ENCODE results near the gene TUBGCP3.

Gene TUBGCP3

DNA sequence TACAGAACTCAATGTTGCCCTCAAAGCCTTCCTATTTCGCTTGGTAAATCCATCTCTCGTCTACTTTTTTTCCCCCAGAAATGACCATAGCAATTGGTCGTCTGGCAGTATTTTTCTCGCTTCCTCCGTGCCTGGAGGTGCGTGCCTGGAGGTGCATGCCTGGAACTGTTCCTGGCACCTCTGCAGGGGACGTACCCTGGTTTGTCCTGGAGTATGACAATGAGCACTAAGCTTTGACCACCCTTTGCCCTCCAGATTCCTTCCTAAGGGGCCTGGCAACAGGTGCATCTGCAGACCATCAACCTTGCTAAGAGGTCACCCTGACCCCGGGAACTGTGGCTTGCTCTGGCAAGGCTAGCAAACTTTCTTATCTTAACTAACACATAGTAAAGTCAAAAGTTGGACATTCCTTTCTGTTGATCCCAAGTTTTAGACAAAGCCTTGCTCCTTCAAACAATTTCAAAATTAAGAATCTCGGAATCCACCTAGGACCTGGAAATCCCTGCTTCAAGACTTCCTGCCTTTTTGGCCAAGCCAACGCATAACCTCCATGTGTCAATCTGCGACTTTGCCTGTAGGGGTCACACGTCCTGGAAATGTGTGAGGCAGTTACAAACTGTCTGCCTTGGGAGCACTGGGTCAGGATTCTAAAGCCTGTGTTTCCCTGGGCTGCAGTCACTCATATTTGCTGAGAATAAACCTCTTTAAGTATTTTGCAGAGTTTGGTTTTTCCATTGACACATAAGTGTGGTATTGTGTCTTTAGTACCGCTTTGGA is 28.8 kb upstream of the TUBGCP3 start:
- no peak for DNase-seq (ENCODE audit: low read depth)

DNA sequence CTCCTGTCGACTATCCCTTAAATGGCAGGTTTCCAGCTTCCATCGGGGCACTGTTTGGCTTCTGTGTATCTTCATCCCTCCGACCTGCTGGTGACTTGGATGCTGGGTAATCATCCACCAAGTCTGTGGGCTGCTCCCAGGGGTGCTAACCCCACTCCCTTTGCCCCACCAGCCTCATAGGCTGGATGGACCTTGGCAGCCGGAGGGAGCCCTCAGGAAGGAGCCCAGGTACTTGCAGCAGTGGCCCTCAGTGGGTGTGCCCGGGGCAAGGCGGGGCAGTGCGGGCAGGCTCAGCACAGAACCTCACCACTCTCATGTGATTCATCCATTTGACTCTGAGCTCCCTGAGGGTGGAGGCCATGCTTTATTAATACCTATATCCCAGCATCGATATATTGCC is 27.4 kb upstream of the TUBGCP3 start:
- no peak for DNase-seq (ENCODE audit: low read depth)

DNA sequence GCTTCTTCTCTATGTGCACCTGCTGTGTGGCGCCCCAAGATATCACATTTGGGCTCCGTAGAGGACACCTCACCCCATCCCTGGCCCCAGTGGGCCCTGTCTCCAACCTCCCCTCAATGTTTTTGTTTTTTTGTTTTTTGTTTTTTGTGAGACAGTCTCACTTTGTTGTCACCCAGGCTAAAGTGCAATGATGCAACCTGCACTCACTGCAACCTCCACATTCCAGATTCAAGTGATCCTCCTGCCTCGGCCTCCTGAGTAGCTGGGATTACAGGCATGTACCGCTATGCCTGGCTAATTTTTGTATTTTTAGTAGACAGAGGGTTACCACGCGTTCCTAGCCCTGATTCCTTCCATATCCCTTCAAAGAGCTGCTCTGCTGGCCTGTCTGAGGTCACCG is 26.9 kb upstream of the TUBGCP3 start:
- no peak for DNase-seq (ENCODE audit: low read depth)

DNA sequence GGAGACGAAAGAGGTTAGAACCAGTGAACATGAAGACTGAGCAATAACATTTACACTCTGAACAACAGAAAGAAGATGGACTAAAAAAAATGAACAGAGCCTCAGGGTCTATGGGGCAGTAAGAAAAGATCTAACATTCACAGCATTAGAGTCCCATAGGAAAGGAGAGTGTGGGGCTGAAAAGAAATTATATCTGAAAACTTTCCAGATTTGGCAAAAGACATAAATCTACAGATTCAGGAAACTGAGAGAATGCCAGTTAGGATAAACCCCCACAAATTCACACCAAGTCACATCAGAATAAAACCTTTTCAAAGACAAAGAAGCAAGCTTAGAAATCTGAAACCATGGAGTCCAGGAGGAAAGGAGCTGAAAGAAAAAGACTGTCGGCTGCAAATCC is 20.3 kb upstream of the TUBGCP3 start:
- DNase-seq (ENCODE audit: low read depth), result no peak

DNA sequence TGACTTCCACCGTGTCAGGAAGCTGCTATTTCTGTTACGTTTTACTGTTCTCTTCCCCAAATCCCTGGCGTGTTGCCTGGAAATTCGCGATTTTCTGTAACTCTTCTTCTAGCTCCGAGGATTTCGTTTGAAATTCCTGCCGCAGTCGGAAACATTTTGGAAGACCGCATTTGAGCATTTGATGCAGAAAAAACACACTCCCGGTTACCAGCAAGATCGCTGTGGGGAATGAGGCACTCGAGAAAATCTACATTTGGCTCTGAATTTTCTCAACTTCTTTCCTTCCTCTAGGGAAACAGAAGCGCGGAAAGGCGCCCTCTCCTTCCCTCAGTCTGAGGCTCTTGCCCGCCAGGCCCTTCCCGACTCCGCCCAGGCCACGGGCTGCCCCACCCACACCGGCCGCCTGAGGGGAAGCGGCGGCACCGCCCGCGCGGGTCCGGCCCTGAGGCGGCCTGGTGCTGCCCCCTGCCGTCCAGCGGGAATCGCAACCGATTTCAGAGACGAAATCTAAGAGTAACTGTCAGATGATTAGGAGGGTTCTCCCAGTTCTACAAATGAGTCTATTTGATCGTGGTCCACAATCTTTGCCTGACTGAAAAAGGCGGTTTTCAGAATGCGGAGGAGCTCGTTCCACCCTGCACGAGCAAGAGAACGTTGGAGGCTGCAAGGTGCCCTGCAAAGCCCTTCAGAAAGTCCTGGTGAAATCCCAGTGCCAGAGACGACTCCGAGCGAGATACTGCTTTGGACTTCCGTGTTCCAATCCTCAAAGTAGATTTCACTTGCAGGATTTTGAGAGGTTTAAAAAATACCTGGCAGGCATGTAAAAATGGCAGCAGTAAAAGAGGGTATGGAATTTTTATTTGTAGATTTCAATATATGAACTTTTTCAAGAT is 18.4 kb upstream of the TUBGCP3 start:
- peak; percentile 81 for DNase-seq (ENCODE audit: low read depth)

DNA sequence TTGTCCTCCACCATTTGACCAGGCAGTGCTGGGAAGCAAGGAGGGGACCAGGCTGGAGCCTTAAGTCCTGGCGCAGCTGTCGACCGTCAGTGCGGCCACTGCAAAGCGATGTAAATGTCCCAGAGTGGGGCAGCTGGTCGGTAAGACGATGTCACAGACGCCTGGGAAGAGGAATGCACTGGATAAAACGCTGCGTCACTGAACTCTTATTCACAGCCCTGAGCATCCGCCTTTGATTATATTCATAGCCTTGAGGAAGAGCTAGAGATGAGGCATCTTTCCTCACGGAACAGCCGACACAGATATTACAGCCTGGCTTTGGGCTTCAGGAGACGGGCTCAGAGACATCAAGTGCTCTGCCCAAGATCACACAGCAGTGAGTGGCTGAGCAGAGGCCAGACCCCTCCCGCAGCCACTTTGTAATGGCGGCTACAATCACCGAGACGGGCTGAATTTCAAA is 17.6 kb upstream of the TUBGCP3 start:
- no peak for DNase-seq (ENCODE audit: low read depth)

DNA sequence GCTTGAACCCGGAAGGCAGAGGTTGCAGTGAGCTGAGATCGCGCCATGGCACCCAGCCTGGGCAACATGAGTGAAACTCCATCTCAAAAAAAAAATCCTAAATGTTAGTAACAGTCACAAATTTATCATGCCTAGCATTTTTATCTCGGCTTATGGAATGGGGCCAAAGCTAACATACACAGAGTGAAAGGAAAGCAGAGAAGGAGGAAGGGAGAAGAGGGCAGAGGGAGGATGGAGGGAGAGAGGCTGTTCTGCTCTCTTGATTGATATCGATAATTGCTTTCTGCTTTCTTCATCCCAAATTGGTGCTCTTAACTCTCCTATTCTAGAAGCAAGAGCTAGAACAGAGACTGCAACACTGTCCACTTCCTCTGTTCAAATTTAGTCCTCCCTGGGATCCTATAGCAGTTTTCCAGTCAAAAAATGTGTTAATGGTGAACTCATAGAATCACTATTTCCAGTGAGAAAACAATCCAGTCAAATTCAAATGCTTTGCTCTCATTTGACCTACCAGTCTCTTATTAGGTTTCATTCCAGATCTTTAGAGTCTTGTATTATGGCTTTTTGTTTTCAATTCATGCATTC is 15.8 kb upstream of the TUBGCP3 start:
- DNase-seq (ENCODE audit: low read depth), result no peak

DNA sequence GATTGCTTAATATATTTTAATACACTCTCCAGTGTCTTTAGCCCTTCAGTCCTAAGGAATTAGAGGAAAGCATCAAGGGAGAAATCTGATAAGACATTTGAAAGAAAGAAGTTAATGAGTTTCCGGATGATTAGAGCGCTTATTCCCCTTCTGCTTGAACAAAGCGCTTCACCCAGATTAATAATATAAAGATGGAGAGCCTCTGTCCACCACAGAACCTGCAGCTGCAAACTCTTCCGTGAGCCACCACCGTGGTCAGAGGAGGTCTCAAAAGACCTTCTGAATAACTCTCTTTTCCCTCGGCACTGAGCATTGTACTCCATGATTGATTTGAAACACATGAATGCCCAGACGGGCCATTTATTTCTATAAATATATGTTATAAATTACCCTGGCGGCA is 14.2 kb upstream of the TUBGCP3 start:
- no peak for DNase-seq (ENCODE audit: low read depth)

DNA sequence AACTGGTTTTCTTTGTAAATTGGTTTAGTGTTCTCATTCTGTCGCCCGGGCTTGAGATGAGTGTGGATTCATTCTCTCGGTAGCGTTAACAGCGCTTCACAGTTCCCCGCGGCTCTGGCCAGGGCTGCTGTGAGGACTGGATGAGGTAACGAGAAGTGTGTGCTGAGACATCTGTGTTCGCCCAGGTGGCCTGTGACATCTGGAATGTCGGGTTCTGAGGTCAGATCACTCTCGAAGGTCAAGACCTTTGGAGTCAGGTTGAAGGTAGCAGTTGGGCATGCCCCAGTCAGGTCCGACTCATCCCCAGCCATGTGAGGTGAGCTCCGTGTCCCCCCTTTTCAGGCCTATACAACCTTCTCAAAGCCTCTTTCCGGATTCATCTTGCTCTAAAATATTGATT is 13.4 kb upstream of the TUBGCP3 start:
- no peak for DNase-seq (ENCODE audit: low read depth)

DNA sequence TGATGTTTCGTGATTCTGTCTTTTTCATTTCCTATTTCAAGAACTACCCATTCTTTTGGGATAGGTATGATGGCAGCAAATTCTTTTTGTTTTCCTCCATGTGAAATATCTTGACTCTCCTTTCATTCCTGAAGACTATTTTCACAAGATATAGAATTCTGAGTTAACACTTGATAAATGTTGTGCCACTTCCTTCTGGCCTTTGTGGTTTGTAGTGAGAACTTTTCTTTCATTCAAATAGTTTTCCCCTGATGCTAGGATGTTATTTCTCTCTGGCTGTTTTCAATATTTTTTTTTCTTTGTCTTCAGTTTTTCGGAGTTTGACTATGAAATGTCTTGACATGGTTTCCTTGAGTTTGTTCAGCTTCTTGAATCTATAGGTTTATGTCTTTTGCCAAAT is 8.3 kb upstream of the TUBGCP3 start:
- DNase-seq (ENCODE audit: low read depth), result no peak

DNA sequence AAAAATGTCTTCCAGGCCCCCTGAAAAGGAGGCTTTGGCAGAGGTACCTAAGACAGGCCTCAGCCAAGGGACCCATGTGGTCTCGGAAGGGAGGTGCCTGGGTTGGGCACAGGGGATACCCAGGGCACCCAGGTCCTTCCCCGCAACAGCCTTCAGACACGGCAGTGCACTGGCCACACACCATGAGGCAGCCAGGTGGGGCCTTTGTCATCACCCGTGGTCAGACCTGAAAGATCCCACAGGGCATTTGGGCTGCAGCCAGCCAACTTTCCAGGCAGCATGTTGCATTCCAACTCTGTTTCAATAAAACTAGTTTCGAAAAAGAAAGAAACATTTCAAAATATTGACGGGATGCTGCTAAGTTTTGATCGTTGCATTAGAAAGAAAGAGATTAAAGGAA is 4.7 kb upstream of the TUBGCP3 start:
- no peak for DNase-seq (ENCODE audit: low read depth)

DNA sequence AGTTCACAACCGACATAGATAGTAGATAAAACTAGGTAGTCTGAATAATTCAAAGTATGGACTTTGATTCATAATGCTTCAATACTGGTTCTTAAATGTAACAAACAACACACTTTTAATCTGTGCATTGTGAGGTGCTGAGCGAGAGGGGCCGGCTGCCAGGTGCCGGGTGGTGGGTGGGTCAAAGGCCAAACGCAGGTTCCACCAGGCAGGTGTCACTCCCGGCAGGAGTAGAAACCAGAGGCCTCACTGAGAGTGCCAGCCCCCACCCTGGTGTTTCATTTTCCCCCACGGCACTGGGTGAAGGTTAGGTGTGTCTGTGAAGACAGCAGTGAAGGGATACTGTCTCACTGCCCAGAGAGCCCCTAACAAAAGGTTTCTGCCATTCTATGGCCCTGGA is 4.2 kb upstream of the TUBGCP3 start:
- DNase-seq (ENCODE audit: low read depth), result no peak

DNA sequence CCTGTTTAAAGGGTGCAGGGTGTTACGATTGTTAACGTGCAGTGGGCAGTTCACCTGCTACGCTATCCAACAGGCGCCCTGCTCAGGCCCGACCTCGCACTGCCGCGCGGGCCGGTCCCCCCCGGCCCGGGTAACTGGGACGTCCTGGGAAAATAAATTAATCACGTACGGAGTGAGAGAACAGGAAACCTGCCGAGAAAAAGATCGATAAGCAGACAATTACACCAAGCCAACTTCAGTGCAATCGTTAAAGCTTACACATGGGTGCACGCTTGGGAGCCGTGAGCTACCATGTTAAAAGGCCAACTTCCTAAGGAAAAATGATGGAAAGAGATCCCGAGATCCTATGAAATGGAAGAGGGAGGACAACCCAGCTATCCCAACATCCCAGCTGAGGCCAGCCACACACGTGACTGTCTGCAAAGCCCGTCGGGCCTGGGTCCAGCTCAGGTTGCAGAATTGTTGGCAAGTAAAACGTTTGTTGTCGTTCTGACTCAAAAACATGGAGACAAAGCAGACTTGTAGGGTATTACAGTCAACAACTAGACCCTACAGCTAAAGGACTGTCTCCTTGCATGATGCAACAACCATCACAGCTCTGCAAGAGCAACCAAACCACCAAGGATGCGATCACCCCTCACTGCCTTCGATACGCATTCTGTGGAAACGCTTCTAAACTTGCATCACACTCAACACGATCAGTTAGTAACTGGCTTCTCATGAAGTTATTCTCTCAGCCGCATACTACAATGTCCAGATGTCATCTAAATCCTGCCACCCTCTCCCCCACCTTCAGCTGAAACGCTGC is 741 bp upstream of the TUBGCP3 start:
- DNase-seq (ENCODE audit: low read depth), result no peak

DNA sequence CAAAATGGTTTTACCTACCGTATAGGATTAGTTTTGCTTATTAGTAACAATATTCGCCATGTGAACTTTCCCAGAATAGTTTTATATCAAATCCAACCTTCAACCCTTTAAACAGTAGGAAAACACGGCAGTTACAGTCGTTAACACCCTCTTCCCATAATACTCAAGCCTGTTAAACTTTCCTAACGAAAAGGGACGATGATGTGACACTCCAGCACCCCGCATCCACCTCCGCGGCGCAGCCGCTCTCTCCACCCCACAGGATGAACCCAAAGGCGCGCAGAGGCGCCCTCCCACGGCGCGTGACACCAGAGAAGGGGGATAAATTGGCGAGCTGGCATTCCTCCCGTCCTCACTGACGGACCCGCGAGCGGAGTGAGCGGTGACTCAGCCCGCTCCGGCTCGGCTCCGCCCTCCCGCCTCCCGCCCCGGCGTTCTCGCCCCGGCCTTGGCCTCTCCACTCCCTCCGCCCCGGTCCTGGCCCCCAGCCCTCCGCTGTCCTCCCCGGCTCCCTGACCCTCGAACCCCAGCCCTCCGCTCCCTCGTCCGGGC is 665 bp downstream of the TUBGCP3 start:
- DNase-seq (ENCODE audit: low read depth), result peak; percentile 54

DNA sequence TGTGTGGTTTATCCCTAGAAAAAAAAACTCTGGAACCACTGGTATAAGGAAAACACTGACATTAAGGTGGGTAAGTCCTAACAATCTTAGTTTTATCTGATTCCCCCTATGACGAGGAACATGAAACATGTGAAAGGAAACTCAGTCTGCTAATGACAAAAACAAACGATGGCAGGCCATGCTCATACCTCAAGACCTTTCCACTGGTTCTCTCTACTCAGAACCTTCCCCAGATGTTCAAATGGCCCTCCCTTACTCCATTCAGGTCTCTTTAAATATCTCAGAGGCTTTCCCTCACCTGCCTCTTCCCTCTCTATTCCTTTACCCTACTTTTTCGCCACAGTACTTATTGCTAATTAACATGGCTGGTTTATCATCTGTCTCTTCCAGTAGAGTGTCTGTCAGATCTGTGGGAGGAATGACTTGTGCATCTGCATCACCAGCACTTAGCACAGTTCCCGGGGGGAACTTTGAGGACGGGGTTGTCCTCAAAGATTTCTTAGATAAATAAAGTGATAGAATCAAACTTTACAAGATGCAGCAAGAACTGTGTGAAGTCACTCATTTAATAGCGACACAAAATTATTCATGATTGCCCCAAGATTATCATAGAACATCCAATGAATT is 1.5 kb downstream of the TUBGCP3 start:
- DNase-seq (ENCODE audit: low read depth), result no peak

DNA sequence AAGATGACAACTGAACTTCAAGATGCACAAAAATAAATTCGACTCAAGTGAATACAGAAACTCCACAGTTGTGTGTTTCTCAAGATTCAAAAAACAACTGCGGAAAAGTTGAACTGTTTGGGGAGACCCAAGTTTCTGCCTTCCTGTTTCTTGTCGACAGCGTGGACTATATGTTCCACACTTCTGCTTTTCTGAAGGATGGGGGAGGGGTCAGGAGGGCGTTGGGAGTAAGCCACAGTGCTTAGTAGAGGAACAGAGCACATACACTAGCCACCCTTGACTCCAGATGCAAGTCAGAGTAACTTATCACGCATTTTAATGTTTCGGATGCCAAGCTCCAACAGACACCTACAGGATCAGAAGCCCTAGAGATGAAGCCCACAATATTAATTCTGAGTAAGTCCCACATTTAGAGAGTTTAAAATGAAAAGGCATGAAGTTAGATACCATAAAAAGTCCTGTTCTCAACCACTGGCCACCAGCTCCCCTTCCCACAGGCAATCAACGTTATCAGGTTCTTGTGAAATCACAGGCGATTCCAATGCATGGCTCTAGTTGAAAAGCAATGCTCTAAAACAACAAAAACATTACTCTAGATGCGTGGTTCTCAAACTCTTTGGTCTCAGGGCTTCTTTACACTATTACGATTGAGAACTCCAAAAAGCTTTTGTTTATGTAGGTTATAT is 4.2 kb downstream of the TUBGCP3 start:
- no peak for DNase-seq (ENCODE audit: low read depth)

DNA sequence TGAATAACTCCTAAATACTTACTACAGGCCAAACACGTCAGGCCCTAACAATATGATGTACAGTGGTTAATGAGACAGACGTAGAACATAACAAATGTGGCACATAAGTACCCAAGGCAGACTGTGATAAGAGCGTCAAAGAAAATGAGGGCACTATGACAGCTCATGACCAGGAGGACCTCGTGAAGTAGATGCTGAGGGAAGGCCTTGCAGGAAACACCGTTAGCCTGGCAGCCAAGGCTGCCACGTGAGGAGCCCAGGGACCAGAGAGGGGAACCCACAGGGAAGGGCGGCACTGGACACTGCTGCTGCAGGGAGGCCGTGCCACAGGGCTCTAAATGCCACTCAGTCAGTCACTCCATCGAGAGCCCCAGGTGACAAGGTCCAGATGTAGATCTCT is 5.7 kb downstream of the TUBGCP3 start:
- no peak for DNase-seq (ENCODE audit: low read depth)

DNA sequence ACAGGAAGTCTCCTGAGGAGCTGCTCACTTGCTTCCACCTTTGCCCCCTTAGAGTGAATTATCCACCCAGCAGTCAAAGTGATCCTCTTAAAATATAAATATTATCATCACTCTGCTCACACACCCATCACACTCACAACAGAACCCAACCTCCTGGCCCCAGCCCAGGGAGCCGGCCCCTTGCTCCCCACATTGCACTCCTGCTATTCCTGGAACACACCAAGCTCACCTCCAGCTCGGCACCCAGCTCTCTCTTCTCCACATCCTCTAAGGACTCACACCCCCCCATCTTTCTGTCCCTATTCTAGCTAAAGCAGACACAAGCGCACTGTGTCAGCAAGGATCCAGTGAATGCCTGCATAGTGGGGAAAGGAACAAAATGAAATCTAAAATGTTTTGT is 7.0 kb downstream of the TUBGCP3 start:
- no peak for DNase-seq (ENCODE audit: low read depth)

DNA sequence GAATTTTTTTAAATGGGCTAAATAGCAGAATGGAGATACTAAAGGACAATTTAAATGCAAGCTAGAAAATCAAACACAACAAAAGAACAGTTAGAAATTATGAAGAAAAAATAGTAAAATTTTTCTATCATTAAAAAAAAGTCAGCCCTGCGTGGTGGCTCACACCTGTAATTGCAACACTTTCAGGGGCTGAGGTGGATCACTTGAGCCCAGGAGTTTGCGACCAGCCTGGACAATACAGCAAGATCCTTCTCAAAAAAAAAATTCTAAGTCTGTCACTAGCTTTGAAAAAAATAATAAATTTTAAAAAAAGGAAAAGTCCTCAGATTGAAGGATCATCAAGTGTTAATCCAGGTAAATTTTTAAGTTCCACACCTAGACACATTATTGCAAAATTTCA is 7.7 kb downstream of the TUBGCP3 start:
- DNase-seq (ENCODE audit: low read depth), result no peak

DNA sequence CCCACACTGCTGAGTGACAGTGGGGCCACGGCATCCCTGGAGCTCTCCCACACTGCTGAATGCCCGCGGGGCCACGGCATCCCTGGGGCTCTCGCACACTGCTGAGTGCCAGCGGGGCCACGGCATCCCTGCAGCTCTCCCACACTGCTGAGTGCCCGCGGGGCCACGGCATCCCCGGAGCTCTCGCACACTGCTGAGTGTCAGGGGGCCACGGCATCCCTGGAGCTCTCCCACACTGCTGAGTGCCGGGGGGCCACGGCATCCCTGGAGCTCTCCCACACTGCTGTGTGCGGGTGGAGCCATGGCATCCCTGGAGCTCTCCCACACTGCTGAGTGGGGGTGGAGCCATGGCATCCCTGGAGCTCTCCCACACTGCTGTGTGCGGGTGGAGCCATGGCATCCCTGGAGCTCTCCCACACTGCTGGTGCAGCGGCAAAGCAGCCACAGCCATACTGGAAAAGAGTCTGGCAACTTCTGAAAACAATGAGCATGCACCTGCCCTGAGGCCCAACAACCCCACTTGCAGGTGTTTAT is 8.6 kb downstream of the TUBGCP3 start:
- no peak for DNase-seq (ENCODE audit: low read depth)
